GM12872 (cell line): ENCODE measurements around the gene FASLG.

Experiments used
- CTCF ChIP-seq: IDR thresholded peaks from 3 replicates; pipeline ENCODE4 v1.5.1; 2011; ENCODE audit warnings: low read depth, mild to moderate bottlenecking, low read length, moderate library complexity; ENCODE audit not compliant: insufficient read depth

The FASLG gene

GRCh38 chr1:172704001-172704400 lies 45.1 kb downstream of the FASLG start:
- TF ChIP-seq CTCF = no peak

GRCh38 chr1:172704420-172705210 lies 45.7 kb downstream of the FASLG start:
- TF ChIP-seq CTCF = no peak

GRCh38 chr1:172708452-172708851 lies 49.5 kb downstream of the FASLG start:
- no peak for TF ChIP-seq CTCF

GRCh38 chr1:172711558-172711957 lies 52.7 kb downstream of the FASLG start:
- no peak for TF ChIP-seq CTCF

GRCh38 chr1:172713466-172713865 lies 54.6 kb downstream of the FASLG start:
- no peak for TF ChIP-seq CTCF
